Measurements from ENCODE around the gene TAPBP. TPM values are rescaled to one million over a fixed set of nuclear protein-coding genes. Genes with fewer than 3 reads are reported as not detected.
"Not testable (repeated sequence)": the region's sequence is repeated elsewhere in the genome, so short reads cannot be mapped to it uniquely, and the experiment has no call there.

TAPBP gene
- total and polyA plus RNA-seq, 2 of the 8 experiments (the other 6 are each of a cell fraction or from before 2014, with no cell fraction given), result 24.5 to 35.4 TPM

DNA sequence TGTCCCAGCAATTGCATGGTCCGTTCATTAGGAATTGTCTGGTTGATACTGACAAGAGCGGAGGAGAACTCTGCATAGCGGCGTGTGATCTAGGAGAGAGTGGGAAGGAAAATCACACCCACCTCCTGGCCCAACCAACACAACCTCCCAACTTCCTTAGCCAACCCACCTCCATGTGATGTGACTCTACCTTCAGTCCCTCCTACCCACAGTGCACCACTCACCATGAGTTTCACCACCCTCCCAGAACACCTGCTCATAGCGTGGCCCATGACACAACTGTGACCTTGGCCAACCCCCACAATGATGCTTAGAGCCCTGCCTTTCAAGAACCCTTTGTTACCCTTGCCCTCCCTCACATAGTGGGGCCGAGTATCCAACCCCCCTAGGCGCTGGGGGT, 49.9 kb downstream of the TAPBP start (continued):
- TF ChIP-seq TAF1 (IDR thresholded peaks at IDR 0.05; ENCODE audit: low read depth, low read length), result no peak

DNA sequence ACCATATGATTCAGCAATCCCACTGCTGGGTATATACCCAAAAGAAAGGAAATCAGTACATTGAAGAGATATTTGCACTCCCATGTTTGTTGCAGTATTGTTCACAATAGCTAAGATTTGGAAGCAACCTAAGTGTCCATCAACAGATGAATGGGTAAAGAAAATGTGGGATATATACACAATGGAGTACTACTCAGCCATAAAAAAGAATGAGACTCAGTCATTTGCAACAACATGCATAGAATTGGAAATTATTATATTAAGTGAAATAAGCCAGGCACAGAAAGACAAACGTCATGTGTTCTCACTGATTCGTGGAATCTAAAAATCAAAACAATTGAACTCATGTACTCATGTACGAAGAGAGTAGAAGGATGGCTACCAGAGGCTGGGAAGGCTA, 51.4 kb downstream of the TAPBP start:
- H3K18ac ChIP-seq (ENCODE audit: extremely low read depth, low read length); H4K91ac ChIP-seq (replicated peaks; ENCODE audit: insufficient read length, low read length); H3K23me2 ChIP-seq (ENCODE audit: low read depth, low read length); H3K9me3 ChIP-seq (ENCODE audit: insufficient read depth in 2 of 2, low read depth in 1 of 2, low read length in 1 of 2); H2BK12ac ChIP-seq (ENCODE audit: low read depth, low read length); H3K79me1 ChIP-seq (ENCODE audit: low read depth, low read length); DNase-seq (ENCODE audit: low read depth in 1 of 2, low spot score in 2 of 2); H3K79me2 ChIP-seq (ENCODE audit: control insufficient read depth in 1 of 2, insufficient read depth in 2 of 2, low read length in 2 of 2); H3K4me3 ChIP-seq (ENCODE audit: extremely low read depth in 1 of 4, insufficient read depth in 2 of 4, low read depth in 3 of 4, low read length in 4 of 4); H2BK120ac ChIP-seq (replicated peaks; ENCODE audit: low read depth, low read length); FAIRE-seq; H3K4me2 ChIP-seq (ENCODE audit: insufficient read depth in 1 of 2, low read depth in 2 of 2, low read length in 2 of 2); H4K5ac ChIP-seq (ENCODE audit: insufficient read length, low read depth, low read length); H3K14ac ChIP-seq (ENCODE audit: insufficient read length); H4K8ac ChIP-seq (ENCODE audit: extremely low read depth, insufficient read depth, low read length); H2AK5ac ChIP-seq (ENCODE audit: low read depth, low read length); H3K27me3 ChIP-seq (replicated peaks in 1 of 4; ENCODE audit: control insufficient read depth in 3 of 4, extremely low read depth in 1 of 4, insufficient read depth in 3 of 4, low read length in 3 of 4); H3K56ac ChIP-seq (replicated peaks; ENCODE audit: insufficient read length, low read depth, low read length); H3K27ac ChIP-seq (ENCODE audit: low read depth, low read length); H4K20me1 ChIP-seq (replicated peaks in 1 of 2; ENCODE audit: control insufficient read depth in 1 of 2, insufficient read depth in 2 of 2, low read length in 2 of 2); H2BK20ac ChIP-seq (ENCODE audit: low read length); H2AFZ ChIP-seq (ENCODE audit: low read length); H3K4me1 ChIP-seq (replicated peaks in 1 of 4; ENCODE audit: control insufficient read depth in 3 of 4, insufficient read depth in 4 of 4, low read length in 3 of 4); H2BK15ac ChIP-seq (ENCODE audit: low read length); H3K4ac ChIP-seq (replicated peaks; ENCODE audit: insufficient read length, low read depth, low read length); H2BK5ac ChIP-seq (ENCODE audit: low read depth, low read length); H3K23ac ChIP-seq (ENCODE audit: insufficient read length); H3K9ac ChIP-seq (replicated peaks in 1 of 4; ENCODE audit: extremely low read depth in 1 of 4, low read depth in 3 of 4, low read length in 3 of 4): not testable (repeated sequence)
- CTCF ChIA-PET (ENCODE audit: partially characterized antibody), result interaction anchor here (0.5 to 0.7 kb wide), 2 partner anchors 27 to 346 kb away, joined by 3 read pairs; no protein-coding TSS in a partner anchor
- WGBS, 2 experiments (ENCODE audit: extremely low coverage in 1 of 2, insufficient coverage in 1 of 2, insufficient read length in 1 of 2, insufficient replicate concordance in 2 of 2, low coverage in 1 of 2, low lambda C conversion rate in 2 of 2, missing lambda C conversion rate in 1 of 2), result 87% methylated on average over 3 of the region's 3 CpGs; no CpG with 5 or more reads in 1 of the 2 experiments
- POLR2A ChIA-PET (ENCODE audit: partially characterized antibody), result interaction anchor here (1.2 to 4.2 kb wide), 3 partner anchors 10 to 101 kb away, joined by 3 to 26 read pairs (median 18); partner anchors contain the start of genes RPS18 and VPS52
- H3K36me3 ChIP-seq (ENCODE audit: control insufficient read depth in 2 of 4, insufficient read depth in 4 of 4, low read length in 3 of 4), result peaks cover 8 to 40% (median 18%) of the 10 kb centered on the region in 4 experiments; a peak in 6 of 8 replicates

Data from H1 (cell line).